ENCODE measurements around the gene SMIM38. TPM values are rescaled to one million over a fixed set of nuclear protein-coding genes. Genes with fewer than 3 reads are reported as not detected.

The SMIM38 gene
- total RNA-seq, 1 experiment from 2014 or later: 0.09 TPM

DNA sequence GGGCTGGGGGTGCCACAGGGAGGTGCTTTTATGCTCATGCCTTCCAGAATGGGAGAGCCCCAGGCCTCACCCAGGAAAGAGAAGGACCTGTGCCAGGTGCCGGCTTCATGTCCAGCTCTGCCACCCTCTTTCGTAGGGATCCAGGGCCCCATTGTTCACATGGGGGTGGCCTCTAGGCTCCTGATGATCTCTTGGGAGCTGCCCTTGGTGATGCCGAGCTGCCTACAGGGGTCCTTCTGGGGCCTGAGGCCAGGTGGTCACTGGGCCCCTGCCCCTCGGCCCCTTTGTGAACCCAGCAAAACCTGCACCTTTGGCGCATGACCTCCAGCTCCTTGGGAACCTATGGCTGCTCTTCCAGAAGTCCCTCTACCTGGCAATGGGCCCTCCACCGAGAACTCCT lies 41.4 kb upstream of the SMIM38 start:
- H2AK5ac ChIP-seq (ENCODE audit: insufficient read length, low read length): no peak overlapping the region
- no peak overlapping the region for H2AFZ ChIP-seq (ENCODE audit: low read length)
- H3K4ac ChIP-seq (ENCODE audit: low read depth, low read length): no peak overlapping the region
- no peak overlapping the region for H3K18ac ChIP-seq (ENCODE audit: insufficient read length, low read depth, low read length)
- H3K23me2 ChIP-seq (ENCODE audit: insufficient read length, low read depth, low read length, poor library complexity, severe bottlenecking): no peaks in the 10 kb centered on the region
- H3K4me2 ChIP-seq (ENCODE audit: insufficient read depth, insufficient read length, low read length): no peak overlapping the region
- H3K4me1 Mint-ChIP-seq: no peaks in the 10 kb centered on the region
- H2BK5ac ChIP-seq (ENCODE audit: insufficient read length, low read length): no peak overlapping the region
- H3K79me2 ChIP-seq (ENCODE audit: insufficient read depth, low read length): no peaks in the 10 kb centered on the region
- H4K20me1 ChIP-seq (ENCODE audit: control insufficient read depth, insufficient read depth, insufficient read length): no peaks in the 10 kb centered on the region
- H2BK15ac ChIP-seq (ENCODE audit: low read depth, low read length): no peak overlapping the region
- no peak for DNase-seq
- H2BK20ac ChIP-seq (ENCODE audit: low read depth, low read length, poor library complexity, severe bottlenecking): no peak overlapping the region
- TF ChIP-seq, protein P1, sequence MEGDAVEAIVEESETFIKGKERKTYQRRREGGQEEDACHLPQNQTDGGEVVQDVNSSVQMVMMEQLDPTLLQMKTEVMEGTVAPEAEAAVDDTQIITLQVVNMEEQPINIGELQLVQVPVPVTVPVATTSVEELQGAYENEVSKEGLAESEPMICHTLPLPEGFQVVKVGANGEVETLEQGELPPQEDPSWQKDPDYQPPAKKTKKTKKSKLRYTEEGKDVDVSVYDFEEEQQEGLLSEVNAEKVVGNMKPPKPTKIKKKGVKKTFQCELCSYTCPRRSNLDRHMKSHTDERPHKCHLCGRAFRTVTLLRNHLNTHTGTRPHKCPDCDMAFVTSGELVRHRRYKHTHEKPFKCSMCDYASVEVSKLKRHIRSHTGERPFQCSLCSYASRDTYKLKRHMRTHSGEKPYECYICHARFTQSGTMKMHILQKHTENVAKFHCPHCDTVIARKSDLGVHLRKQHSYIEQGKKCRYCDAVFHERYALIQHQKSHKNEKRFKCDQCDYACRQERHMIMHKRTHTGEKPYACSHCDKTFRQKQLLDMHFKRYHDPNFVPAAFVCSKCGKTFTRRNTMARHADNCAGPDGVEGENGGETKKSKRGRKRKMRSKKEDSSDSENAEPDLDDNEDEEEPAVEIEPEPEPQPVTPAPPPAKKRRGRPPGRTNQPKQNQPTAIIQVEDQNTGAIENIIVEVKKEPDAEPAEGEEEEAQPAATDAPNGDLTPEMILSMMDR (conservative IDR thresholded peaks at IDR 0.05): no peak
- no peak overlapping the region for H3T11ph ChIP-seq (ENCODE audit: low read length)
- H3K9me3 Mint-ChIP-seq: peaks cover 10 to 18% of the 10 kb centered on the region in 2 experiments
- H3K9ac ChIP-seq (ENCODE audit: extremely low read depth, insufficient read length, low read length): no peak overlapping the region
- no peak overlapping the region for H3K14ac ChIP-seq (ENCODE audit: insufficient read depth, low read length)
- no peak overlapping the region for H3K27ac ChIP-seq (ENCODE audit: insufficient read length, low read depth, low read length)
- WGBS (ENCODE audit: extremely low coverage, insufficient read length, low lambda C conversion rate): no CpG with 5 or more reads among the region's 6 CpGs
- peaks cover 0 to 8% (median 8%) of the 10 kb centered on the region in 3 experiments; a peak in 3 of 7 replicates for H3K36me3 Mint-ChIP-seq (ENCODE audit: insufficient read depth in 1 of 3, low read depth in 3 of 3)
- H2BK12ac ChIP-seq (ENCODE audit: insufficient read length, low read depth, low read length): no peak overlapping the region
- no peak overlapping the region for H3K23ac ChIP-seq (ENCODE audit: insufficient read length, low read depth, low read length)
- H3K27me3 Mint-ChIP-seq (ENCODE audit: low read depth): peaks cover 9% of the 10 kb centered on the region; the same call in 1 of the 2 replicates
- H4K91ac ChIP-seq (ENCODE audit: insufficient read length, low read depth, low read length): no peak overlapping the region
- no peak overlapping the region for H3K56ac ChIP-seq (ENCODE audit: insufficient read length, low read depth, low read length)
- H3K27me3 ChIP-seq (ENCODE audit: insufficient read depth, low read length): no peaks in the 10 kb centered on the region
- no peak overlapping the region for H2BK120ac ChIP-seq (ENCODE audit: low read depth, low read length, poor library complexity, severe bottlenecking)
- H3K79me1 ChIP-seq (ENCODE audit: insufficient read depth, low read depth, low read length, poor library complexity, severe bottlenecking): no peaks in the 10 kb centered on the region
- H3K27ac Mint-ChIP-seq: no peak overlapping the region
- H3K4me3 Mint-ChIP-seq: no peak overlapping the region
- H3K4me1 ChIP-seq (ENCODE audit: insufficient read depth, low read length): no peaks in the 10 kb centered on the region
- no peak overlapping the region for H4K5ac ChIP-seq (ENCODE audit: insufficient read length, low read depth, low read length)
- H4K8ac ChIP-seq (replicated peaks; ENCODE audit: insufficient read length, low read depth, low read length): no peak overlapping the region
- H3K9me3 ChIP-seq (ENCODE audit: control insufficient read depth, low read depth, low read length): no peaks in the 10 kb centered on the region

All from H9 (cell line).